HepG2 (cell line): ENCODE measurements around the gene FAAP100. TPM values are rescaled to one million over a fixed set of nuclear protein-coding genes. Genes with fewer than 3 reads are reported as not detected.

Source experiments
- FIP1L1 ChIP-seq: fragments of 200-400 bp; formaldehyde crosslinking; IDR thresholded peaks from 2 replicates; pipeline ENCODE4 v1.6.1; 2018; ENCODE audit warnings: low read depth, mild to moderate bottlenecking, low read length, moderate library complexity, borderline replicate concordance; ENCODE audit not compliant: insufficient read depth
- GATAD1 ChIP-seq: IDR thresholded peaks from 2 replicates; pipeline ENCODE4 v1.6.1; 2016; ENCODE audit warnings: missing genetic modification reagents, missing compliant biosample characterization
- GZF1 ChIP-seq: sonication (generic); formaldehyde crosslinking; IDR thresholded peaks from 2 replicates; pipeline ENCODE4 v1.5.1; 2020; ENCODE audit warnings: mild to moderate bottlenecking, missing genetic modification reagents
- HNRNPL ChIP-seq: fragments of 200-400 bp; formaldehyde crosslinking; IDR thresholded peaks from 2 replicates; pipeline ENCODE4 v1.6.1; 2017; ENCODE audit warnings: mild to moderate bottlenecking, low read depth, low read length
- HOXA7 ChIP-seq: sonication (generic); formaldehyde crosslinking; IDR thresholded peaks from 2 replicates; pipeline ENCODE4 v1.8.1; 2022; ENCODE audit warnings: mild to moderate bottlenecking, missing genetic modification reagents, moderate library complexity
- MXD3 ChIP-seq: IDR thresholded peaks from 2 replicates; pipeline ENCODE4 v1.6.1; 2016; ENCODE audit warnings: mild to moderate bottlenecking, missing biosample characterization, missing genetic modification reagents
- PCBP1 ChIP-seq: fragments of 200-400 bp; formaldehyde crosslinking; IDR thresholded peaks from 2 replicates; pipeline ENCODE4 v1.6.1; 2017; ENCODE audit warnings: mild to moderate bottlenecking, low read depth, low read length, borderline replicate concordance
- PTBP1 ChIP-seq: fragments of 200-400 bp; formaldehyde crosslinking; IDR thresholded peaks from 2 replicates; pipeline ENCODE4 v1.6.1; 2018; ENCODE audit warnings: low read length, low read depth; ENCODE audit not compliant: poor library complexity, severe bottlenecking
- SNAI1 ChIP-seq: sonication (generic); formaldehyde crosslinking; IDR thresholded peaks from 2 replicates; pipeline ENCODE4 v1.5.0; 2020; ENCODE audit warnings: mild to moderate bottlenecking, missing genetic modification reagents, borderline replicate concordance
- ZBTB34 ChIP-seq: sonication (generic); formaldehyde crosslinking; IDR thresholded peaks from 2 replicates; pipeline ENCODE4 v1.8.0; 2022; ENCODE audit warnings: mild to moderate bottlenecking, missing genetic modification reagents
- ZHX1 ChIP-seq: sonication (generic); formaldehyde crosslinking; IDR thresholded peaks from 2 replicates; pipeline ENCODE4 v1.8.1; 2022; ENCODE audit warnings: low read depth, mild to moderate bottlenecking, missing genetic modification reagents
- ZNF143 ChIP-seq: sonication (generic); formaldehyde crosslinking; IDR thresholded peaks from 2 replicates; pipeline ENCODE4 v1.4.0; 2020; ENCODE audit warnings: missing genetic modification reagents
- ZNF18 ChIP-seq: sonication (generic); formaldehyde crosslinking; IDR thresholded peaks from 2 replicates; pipeline ENCODE4 v1.8.0; 2022; ENCODE audit warnings: mild to moderate bottlenecking, missing genetic modification reagents; ENCODE audit not compliant: insufficient replicate concordance
- ZNF329 ChIP-seq: sonication (generic); formaldehyde crosslinking; IDR thresholded peaks from 2 replicates; pipeline ENCODE4 v1.9.0; 2021; ENCODE audit warnings: low read depth, mild to moderate bottlenecking, missing genetic modification reagents
- polyA plus RNA-seq, 8 experiments: library from polyadenylated mRNA; depleted of rRNA in 3 of 8; stranded (reverse) in 7 of 8; unstranded in 1 of 8; fragments of >200 nt; fragmentation: Illumina TruSeq in 4 of 8; extraction: Trizol in 4 of 8; gene quantifications; 2 replicates each; pipeline versions ENCODE4 v1.2.1 to v1.2.3, GENCODE V29; 2011 to 2016; ENCODE audit warnings: low read depth in 4 of 8, missing spikeins in 1 of 8, mixed read lengths in 1 of 8; ENCODE audit not compliant: insufficient read depth in 1 of 8
- total RNA-seq, 5 experiments: library from RNA; depleted of rRNA; stranded (reverse); fragments of >200 nt; fragmentation: Illumina TruSeq; extraction: Trizol; gene quantifications; 2 replicates each; pipeline ENCODE4 v1.2.3, GENCODE V29; 2016; ENCODE audit warnings: low read depth in 1 of 5
- TF ChIP-seq, protein P1 (sequence below): IDR thresholded peaks from 2 replicates; pipeline ENCODE4 v1.6.1; 2018; ENCODE audit warnings: missing genetic modification reagents
- TF ChIP-seq, protein P2 (sequence below): IDR thresholded peaks from 2 replicates; pipeline ENCODE4 v1.6.1; 2016; ENCODE audit warnings: missing genetic modification reagents, missing compliant biosample characterization
- TF ChIP-seq, protein P3 (sequence below): conservative IDR thresholded peaks from 2 replicates; pipeline ENCODE4 v1.6.1; 2018; ENCODE audit warnings: missing genetic modification reagents
- TF ChIP-seq, protein P4 (sequence below): sonication (generic); formaldehyde crosslinking; IDR thresholded peaks from 2 replicates; pipeline ENCODE4 v1.4.0; 2020; ENCODE audit warnings: mild to moderate bottlenecking, missing genetic modification reagents

FAAP100 gene
- total and polyA plus RNA-seq, 2 of the 13 experiments (the other 11 are each of a cell fraction or from before 2014, with no cell fraction given): 7.6 to 20.8 TPM

DNA sequence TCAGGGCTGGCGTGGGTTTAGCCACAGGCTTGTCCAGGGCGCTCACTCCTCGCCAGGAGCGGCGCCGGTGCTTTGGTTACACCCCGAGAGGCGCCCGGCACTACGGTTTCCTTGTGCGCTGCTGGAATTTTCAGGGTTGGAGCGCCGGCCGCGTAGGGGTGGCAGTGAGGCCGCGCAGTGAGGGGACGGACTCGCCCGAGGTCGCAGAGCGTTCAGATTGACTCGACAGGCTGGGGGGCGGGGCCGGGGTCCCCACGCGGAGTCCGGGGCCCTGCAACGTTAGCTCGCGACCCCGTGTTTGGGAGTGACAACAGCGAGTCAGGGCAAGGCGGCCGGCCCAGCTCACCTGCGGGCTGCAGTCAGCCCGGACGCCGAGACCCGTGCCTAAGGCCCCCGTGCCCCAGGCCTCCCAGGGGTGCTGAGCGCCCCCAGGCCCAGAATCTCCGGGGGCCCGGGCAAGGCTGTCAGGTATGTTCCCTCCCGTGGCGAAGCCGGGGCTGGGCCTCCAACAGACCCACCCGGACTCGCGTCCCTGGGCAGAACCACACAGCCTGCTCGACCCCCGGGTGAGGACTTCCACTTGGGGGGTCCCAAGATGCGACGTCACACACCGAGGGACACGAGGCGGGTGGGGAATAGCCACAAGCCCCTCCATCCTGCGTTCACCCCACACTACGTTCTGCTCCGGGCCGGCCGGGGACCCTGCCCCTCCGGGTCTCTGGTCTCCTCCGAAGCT, 38.2 kb downstream of the FAAP100 start (continued):
- TF ChIP-seq, protein P1, sequence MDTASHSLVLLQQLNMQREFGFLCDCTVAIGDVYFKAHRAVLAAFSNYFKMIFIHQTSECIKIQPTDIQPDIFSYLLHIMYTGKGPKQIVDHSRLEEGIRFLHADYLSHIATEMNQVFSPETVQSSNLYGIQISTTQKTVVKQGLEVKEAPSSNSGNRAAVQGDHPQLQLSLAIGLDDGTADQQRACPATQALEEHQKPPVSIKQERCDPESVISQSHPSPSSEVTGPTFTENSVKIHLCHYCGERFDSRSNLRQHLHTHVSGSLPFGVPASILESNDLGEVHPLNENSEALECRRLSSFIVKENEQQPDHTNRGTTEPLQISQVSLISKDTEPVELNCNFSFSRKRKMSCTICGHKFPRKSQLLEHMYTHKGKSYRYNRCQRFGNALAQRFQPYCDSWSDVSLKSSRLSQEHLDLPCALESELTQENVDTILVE: peak; percentile 63; the same call in 1 of the 2 replicates
- TF ChIP-seq HOXA7 (no peak), HNRNPL (0 out of 2 replicates have a peak, but pooled peaks have one; percentile 13), PTBP1 (no peak), ZBTB34 (CRISPR knock-in tag) (0 out of 2 replicates have a peak, but pooled peaks have one; percentile 38), FIP1L1 (0 out of 2 replicates have a peak, but pooled peaks have one; percentile 30), SNAI1 (CRISPR knock-in tag) (no peak), ZNF143 (no peak), GATAD1 (CRISPR knock-in tag) (no peak), ZNF329 (CRISPR knock-in tag) (peak; percentile 27; the same call in 1 of the 2 replicates), ZNF18 (CRISPR knock-in tag) (peak; percentile 40), GZF1 (CRISPR knock-in tag) (no peak), ZHX1 (CRISPR knock-in tag) (no peak), PCBP1 (0 out of 2 replicates have a peak, but pooled peaks have one; percentile 25), MXD3 (CRISPR knock-in tag) (no peak)
- TF ChIP-seq, protein P2, sequence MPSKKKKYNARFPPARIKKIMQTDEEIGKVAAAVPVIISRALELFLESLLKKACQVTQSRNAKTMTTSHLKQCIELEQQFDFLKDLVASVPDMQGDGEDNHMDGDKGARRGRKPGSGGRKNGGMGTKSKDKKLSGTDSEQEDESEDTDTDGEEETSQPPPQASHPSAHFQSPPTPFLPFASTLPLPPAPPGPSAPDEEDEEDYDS: peak; percentile 7; the same call in 1 of the 2 replicates
- TF ChIP-seq, protein P3, sequence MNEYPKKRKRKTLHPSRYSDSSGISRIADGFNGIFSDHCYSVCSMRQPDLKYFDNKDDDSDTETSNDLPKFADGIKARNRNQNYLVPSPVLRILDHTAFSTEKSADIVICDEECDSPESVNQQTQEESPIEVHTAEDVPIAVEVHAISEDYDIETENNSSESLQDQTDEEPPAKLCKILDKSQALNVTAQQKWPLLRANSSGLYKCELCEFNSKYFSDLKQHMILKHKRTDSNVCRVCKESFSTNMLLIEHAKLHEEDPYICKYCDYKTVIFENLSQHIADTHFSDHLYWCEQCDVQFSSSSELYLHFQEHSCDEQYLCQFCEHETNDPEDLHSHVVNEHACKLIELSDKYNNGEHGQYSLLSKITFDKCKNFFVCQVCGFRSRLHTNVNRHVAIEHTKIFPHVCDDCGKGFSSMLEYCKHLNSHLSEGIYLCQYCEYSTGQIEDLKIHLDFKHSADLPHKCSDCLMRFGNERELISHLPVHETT (CRISPR knock-in tag): no peak; the same call in 1 of the 2 replicates
- TF ChIP-seq, protein P4, sequence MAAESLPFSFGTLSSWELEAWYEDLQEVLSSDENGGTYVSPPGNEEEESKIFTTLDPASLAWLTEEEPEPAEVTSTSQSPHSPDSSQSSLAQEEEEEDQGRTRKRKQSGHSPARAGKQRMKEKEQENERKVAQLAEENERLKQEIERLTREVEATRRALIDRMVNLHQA (CRISPR knock-in tag): no peak
